SK-N-MC (cell line): Measurements from ENCODE around the gene CWC27.

Experiments
- EZH2 ChIP-seq: fragments of 200-600 bp; sonication (generic); IDR thresholded peaks from one replicate; pipeline ENCODE4 v1.6.1; 2017; ENCODE audit warnings: antibody characterized with exemption
- FOXP2 ChIP-seq: optimal IDR thresholded peaks from 2 replicates; pipeline ENCODE3; 2011; ENCODE audit warnings: mild to moderate bottlenecking, moderate library complexity; ENCODE audit not compliant: insufficient read depth; ENCODE audit errors: extremely low read length, control extremely low read depth
- POLR2AphosphoS5 ChIP-seq: IDR thresholded peaks from 2 replicates; pipeline ENCODE4 v1.6.1; 2012; ENCODE audit warnings: mild to moderate bottlenecking, low read depth, low read length, borderline replicate concordance

DNA sequence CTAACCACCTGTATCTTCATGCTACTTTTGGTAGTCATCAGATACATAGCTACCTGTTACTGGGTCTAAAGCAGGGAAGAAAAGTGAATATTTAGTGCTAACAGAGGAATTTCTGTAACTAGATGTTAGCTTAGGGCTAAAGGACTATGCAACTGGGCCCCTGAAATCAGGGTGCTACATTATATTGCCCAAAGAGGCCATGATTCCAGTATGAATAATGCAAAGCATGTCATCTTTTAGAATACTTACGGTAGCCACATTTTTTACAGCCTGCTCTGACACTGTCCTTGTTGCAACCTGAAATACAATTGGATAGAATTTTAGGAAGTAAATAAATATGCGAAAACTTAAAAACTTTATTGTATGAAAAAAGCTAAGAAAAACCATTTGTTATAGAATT is 14.7 kb upstream of the CWC27 start:
- TF ChIP-seq EZH2 (no peak), POLR2AphosphoS5 (no peak), FOXP2 (no peak)
